PFSK-1 (cell line): ENCODE measurements around the gene ZNF511.

Source experiments
- POLR2AphosphoS5 ChIP-seq: IDR thresholded peaks from 2 replicates; pipeline ENCODE4 v1.6.1; 2012; ENCODE audit warnings: low read depth, mild to moderate bottlenecking, control low read depth, low read length, moderate library complexity
- REST ChIP-seq, 2 experiments: IDR thresholded peaks; 2 replicates each; pipeline versions ENCODE4 v1.6.1 to v1.8.0; 2011 to 2012; ENCODE audit warnings: low read depth in 2 of 2, low read length in 2 of 2, control low read depth in 1 of 2, inconsistent platforms in 1 of 2, mild to moderate bottlenecking in 1 of 2, moderate library complexity in 1 of 2; ENCODE audit not compliant: insufficient read depth in 1 of 2
- SIN3A ChIP-seq: IDR thresholded peaks from 2 replicates; pipeline ENCODE4 v1.6.1; 2012; ENCODE audit warnings: mild to moderate bottlenecking, low read length, moderate library complexity, borderline replicate concordance; ENCODE audit not compliant: insufficient read depth
- TAF1 ChIP-seq: IDR thresholded peaks from 2 replicates; pipeline ENCODE4 v1.6.1; 2012; ENCODE audit warnings: low read length, control low read depth, borderline replicate concordance; ENCODE audit not compliant: insufficient read depth

GRCh38 chr10:133266056-133266795 is 42.5 kb upstream of the ZNF511 start:
- no peak for TF ChIP-seq SIN3A
- no peak for TF ChIP-seq POLR2AphosphoS5
- no peak for TF ChIP-seq TAF1
- no peak for TF ChIP-seq REST (IDR thresholded peaks at IDR 0.05; ENCODE audit: insufficient read depth in 1 of 2, low read depth in 2 of 2, low read length in 2 of 2)
